Measurements from ENCODE around the gene ZSCAN5C. TPM values are rescaled to one million over a fixed set of nuclear protein-coding genes. Genes with fewer than 3 reads are reported as not detected.
"Not testable (repeated sequence)": the region's sequence is repeated elsewhere in the genome, so short reads cannot be mapped to it uniquely, and the experiment has no call there.

The ZSCAN5C gene
- total and polyA plus RNA-seq, 12 donors, result not detected

DNA sequence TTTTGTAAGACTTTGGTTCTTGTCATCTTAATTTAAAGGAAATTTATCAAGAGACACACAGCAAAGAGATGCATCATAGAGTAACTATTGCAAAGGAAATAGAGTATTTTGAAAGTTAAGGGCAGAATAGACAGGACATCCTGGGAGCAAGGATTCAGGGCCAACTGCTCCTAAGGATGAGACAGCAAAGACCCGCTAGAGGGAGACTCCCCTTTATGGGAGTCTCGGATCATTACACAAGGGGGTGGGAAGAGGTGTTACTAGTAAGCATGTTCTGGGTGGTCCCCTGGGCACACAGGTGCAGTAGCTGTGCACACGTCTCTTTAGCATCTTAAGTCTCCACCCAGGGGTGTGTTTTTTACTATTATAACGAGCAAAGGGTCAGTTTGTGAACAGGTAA lies 9.6 kb downstream of the ZSCAN5C start:
- no peak for TF ChIP-seq POLR2A (IDR thresholded peaks at IDR 0.05)
- TF ChIP-seq, protein P1, sequence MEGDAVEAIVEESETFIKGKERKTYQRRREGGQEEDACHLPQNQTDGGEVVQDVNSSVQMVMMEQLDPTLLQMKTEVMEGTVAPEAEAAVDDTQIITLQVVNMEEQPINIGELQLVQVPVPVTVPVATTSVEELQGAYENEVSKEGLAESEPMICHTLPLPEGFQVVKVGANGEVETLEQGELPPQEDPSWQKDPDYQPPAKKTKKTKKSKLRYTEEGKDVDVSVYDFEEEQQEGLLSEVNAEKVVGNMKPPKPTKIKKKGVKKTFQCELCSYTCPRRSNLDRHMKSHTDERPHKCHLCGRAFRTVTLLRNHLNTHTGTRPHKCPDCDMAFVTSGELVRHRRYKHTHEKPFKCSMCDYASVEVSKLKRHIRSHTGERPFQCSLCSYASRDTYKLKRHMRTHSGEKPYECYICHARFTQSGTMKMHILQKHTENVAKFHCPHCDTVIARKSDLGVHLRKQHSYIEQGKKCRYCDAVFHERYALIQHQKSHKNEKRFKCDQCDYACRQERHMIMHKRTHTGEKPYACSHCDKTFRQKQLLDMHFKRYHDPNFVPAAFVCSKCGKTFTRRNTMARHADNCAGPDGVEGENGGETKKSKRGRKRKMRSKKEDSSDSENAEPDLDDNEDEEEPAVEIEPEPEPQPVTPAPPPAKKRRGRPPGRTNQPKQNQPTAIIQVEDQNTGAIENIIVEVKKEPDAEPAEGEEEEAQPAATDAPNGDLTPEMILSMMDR (IDR thresholded peaks at IDR 0.05), result no peak
- H3K4me1 ChIP-seq (replicated peaks in 1 of 2), result no peaks in the 10 kb centered on the region
- H3K27ac ChIP-seq, result no peak overlapping the region
- H3K4me3 ChIP-seq, result no peak overlapping the region
- no peak for DNase-seq
- H3K27me3 ChIP-seq, result no peaks in the 10 kb centered on the region
- no peaks in the 10 kb centered on the region for H3K9me3 ChIP-seq (replicated peaks in 1 of 3)
- intact Hi-C loops (cut with DNase I), result no loop called here
- 58 to 70% (median 63%) methylated on average over 4 of the region's 4 CpGs for WGBS, 4 donors
- no peaks in the 10 kb centered on the region for H3K36me3 ChIP-seq (replicated peaks in 1 of 2)

DNA sequence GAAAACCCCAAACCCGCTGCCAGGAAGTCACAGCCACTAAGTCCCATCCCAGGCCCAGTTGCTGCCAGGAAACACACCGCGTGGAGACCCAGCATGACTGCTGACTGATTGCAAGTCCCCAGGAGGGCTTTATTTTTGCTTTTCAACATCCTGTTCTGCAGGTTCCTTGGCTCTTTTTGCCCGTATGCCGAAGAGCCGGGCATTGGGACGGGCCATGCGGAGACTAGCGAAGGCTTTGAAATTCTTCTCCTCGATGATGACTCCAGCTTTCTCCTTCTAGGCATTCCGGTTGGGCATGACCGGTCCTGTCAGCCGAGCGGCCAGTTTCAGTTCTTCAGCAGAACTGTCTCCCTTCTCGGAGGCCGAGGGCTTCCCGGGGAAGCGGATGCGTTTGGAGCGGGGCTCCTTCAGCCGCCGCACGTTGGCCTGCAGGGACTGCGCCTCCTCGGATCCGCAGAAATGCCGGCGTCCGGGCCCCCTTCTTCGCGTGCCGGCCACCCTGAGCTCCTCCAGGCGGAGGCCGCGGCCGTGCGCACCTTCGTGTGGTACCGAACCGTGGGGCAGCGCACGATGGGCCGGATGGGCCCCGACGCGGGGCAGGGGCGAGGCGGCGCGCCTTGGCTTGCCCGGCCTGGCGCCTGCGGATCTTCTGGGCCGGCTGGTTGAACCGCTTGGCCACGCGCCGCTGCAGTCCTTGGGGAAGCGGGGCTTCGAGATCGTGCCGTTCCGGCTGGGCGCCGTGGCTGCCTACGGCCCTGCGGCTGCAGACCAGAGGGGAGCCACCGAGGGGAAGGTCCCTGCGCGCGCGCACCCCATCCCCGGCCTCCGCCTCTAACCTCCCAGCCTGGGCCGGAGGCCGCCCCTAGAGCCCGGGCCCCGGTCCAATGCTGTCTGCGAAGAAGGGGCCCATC lies 15.2 kb downstream of the ZSCAN5C start:
- TF ChIP-seq POLR2A (IDR thresholded peaks at IDR 0.05), result no peak
- TF ChIP-seq, protein P1 (IDR thresholded peaks at IDR 0.05), result no peak
- 9 to 30% (median 10%) methylated on average over 19 to 79 of the region's 79 CpGs for WGBS, 4 donors
- H3K4me3 ChIP-seq, result peak overlapping the region in 2 of 4 donors; percentile 22 to 50
- no peaks in the 10 kb centered on the region for H3K27me3 ChIP-seq
- no peak overlapping the region for H3K27ac ChIP-seq
- H3K9me3 ChIP-seq (replicated peaks in 1 of 3), result no peaks in the 10 kb centered on the region
- no peaks in the 10 kb centered on the region for H3K36me3 ChIP-seq (replicated peaks in 1 of 2)
- intact Hi-C loops (cut with DNase I), result no loop called here
- peaks cover 5 to 8% of the 10 kb centered on the region in 2 donors for H3K4me1 ChIP-seq (replicated peaks in 1 of 2)
- peak in 6 of 7 donors; percentile 9 to 52 (median 20) for DNase-seq

DNA sequence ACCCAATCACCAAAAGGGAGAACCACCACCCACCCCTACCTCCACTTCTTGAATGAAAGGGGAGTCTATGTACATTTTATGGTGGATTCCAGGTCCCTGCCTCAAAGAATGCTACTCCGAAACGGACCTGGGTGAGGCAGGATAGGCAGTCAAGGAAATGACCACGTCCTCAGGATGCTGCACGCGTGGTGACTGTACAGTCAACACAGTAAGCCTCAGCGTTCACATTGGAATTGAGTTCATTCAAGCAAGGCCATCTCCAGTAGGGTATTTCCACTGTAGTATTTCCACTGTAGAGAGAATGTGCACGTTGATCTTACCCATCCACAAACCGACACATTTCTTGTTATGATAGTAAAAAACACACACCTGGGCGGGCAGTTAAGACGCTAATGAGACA lies 16.9 kb downstream of the ZSCAN5C start:
- intact Hi-C loops (cut with DNase I), result no loop called here
- no peaks in the 10 kb centered on the region for H3K27me3 ChIP-seq
- no peaks in the 10 kb centered on the region for H3K36me3 ChIP-seq (replicated peaks in 1 of 2)
- H3K27ac ChIP-seq, result no peak overlapping the region
- WGBS, 4 donors, result 84 to 95% (median 95%) methylated on average over 10 of the region's 10 CpGs
- DNase-seq, result no peak
- H3K4me1 ChIP-seq (replicated peaks in 1 of 2), result peaks cover 5 to 8% of the 10 kb centered on the region in 2 donors
- no peaks in the 10 kb centered on the region for H3K9me3 ChIP-seq (replicated peaks in 1 of 3)
- no peak for TF ChIP-seq POLR2A (IDR thresholded peaks at IDR 0.05)
- TF ChIP-seq, protein P1 (IDR thresholded peaks at IDR 0.05), result no peak
- H3K4me3 ChIP-seq, result no peak overlapping the region

DNA sequence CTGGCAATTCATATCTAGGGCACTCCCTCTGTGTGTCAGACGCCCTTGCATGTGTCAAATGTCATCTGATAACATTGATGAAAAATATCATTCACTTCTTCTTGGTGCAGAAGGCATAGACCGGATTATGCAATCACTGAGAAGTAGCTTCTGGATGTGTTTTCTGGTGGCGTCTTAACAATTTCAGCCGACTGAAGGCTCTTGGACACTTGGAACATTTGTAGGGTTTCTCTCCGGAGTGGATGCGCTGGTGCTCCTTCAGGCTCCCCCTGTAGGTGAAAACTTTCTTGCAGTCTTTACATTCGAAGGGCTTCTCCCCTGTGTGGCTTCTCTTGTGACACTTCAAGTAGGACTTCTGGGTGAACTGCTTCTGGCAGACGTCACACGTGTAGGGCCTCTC lies 19.4 kb downstream of the ZSCAN5C start:
- H3K9me3 ChIP-seq (replicated peaks in 1 of 3); H3K27me3 ChIP-seq; intact Hi-C loops (cut with DNase I); H3K4me3 ChIP-seq; H3K4me1 ChIP-seq (replicated peaks in 1 of 2); H3K27ac ChIP-seq; H3K36me3 ChIP-seq (replicated peaks in 1 of 2): not testable (repeated sequence)
- WGBS, 4 donors, result 43 to 49% (median 46%) methylated on average over 8 to 9 of the region's 9 CpGs
- peak in 3 of 7 donors; percentile 8 to 26 (median 19) for DNase-seq
- TF ChIP-seq, protein P1 (IDR thresholded peaks at IDR 0.05), result peak in 3 of 6 experiments; percentile 13 to 26 (median 24)
